ENCODE results near the gene ITGAD. TPM values are rescaled to one million over a fixed set of nuclear protein-coding genes. Genes with fewer than 3 reads are reported as not detected.
A peak's percentile ranks its signal among the peaks of the same experiment; 100 is the strongest.

ITGAD gene
- total and polyA plus RNA-seq, 2 of the 13 experiments (the other 11 are each of a cell fraction or from before 2014, with no cell fraction given), result not detected

- Histone ChIP-seq H4K20me1 (ENCODE audit: insufficient read depth, low read length) (no peaks in the 10 kb centered on the region), H3K4me2 (ENCODE audit: low read depth, low read length) (no peak overlapping the region), H2AFZ (ENCODE audit: low read length) (no peak overlapping the region), H3K79me2 (ENCODE audit: insufficient read depth, low read length) (no peaks in the 10 kb centered on the region), H3K27ac (ENCODE audit: extremely low read length, insufficient read depth, low read length) (no peak overlapping the region), H3K4me1 (ENCODE audit: insufficient read depth, low read length) (peaks cover 9% of the 10 kb centered on the region), H3K27me3 (ENCODE audit: control insufficient read depth in 1 of 2, insufficient read depth in 2 of 2, low read length in 2 of 2) (peaks cover 1 to 6% of the 10 kb centered on the region in 2 experiments; a peak in 3 of 5 replicates), H3K36me3 (replicated peaks in 1 of 2; ENCODE audit: control insufficient read depth in 1 of 2, insufficient read depth in 2 of 2, low read length in 2 of 2) (no peaks in the 10 kb centered on the region), H3K4me3 (replicated peaks in 1 of 3; ENCODE audit: insufficient read depth in 1 of 3, low read depth in 2 of 3, low read length in 3 of 3) (no peak overlapping the region), H3K9ac (ENCODE audit: insufficient read depth, low read depth, low read length) (no peak overlapping the region), H3K9me3 (ENCODE audit: low read length) (no peaks in the 10 kb centered on the region)
- in situ Hi-C loops (cut with HindIII; ENCODE audit: extremely low pct_ligation_motif_present, low pct_unique_long_range_greater_than_20kb), result no loop called here
- peak; percentile 90 for ATAC-seq
- ChIA-PET CTCF (ENCODE audit: low intra/inter-chr PET ratio, low total read pairs) (interaction anchor here (0.9 kb wide), 1 partner anchor 398 kb away, joined by 3 read pairs; no protein-coding TSS in a partner anchor), POLR2A (interaction anchor here (1.0 kb wide), 1 partner anchor 76 kb away, joined by 3 read pairs; no protein-coding TSS in a partner anchor)
- peak; percentile 42 for DNase-seq (ENCODE audit: low spot score)
- FAIRE-seq, result peak; percentile 60
- 26% methylated on average over 14 of the region's 14 CpGs for WGBS (ENCODE audit: low lambda C conversion rate)
- intact Hi-C loops (cut with micrococcal nuclease; ENCODE audit: unreplicated experiment), result loop anchor here (1.0 to 5.0 kb wide), 2 partner anchors 61 to 315 kb away; no protein-coding TSS in a partner anchor
- no TSS peak for BruUV-seq (replicated peaks)
- TF ChIP-seq ZNF629 (CRISPR knock-in tag; conservative IDR thresholded peaks at IDR 0.05) (no peak), NFKB2 (CRISPR knock-in tag; IDR thresholded peaks at IDR 0.05; ENCODE audit: borderline replicate concordance) (peak; percentile 75; the same call in 1 of the 2 replicates), TRAFD1 (CRISPR knock-in tag; IDR thresholded peaks at IDR 0.05; ENCODE audit: borderline replicate concordance) (no peak), ZNF232 (CRISPR knock-in tag; IDR thresholded peaks at IDR 0.05; ENCODE audit: borderline replicate concordance) (no peak), PTBP1 (IDR thresholded peaks at IDR 0.05; ENCODE audit: low read depth, low read length, poor library complexity, severe bottlenecking) (no peak), IKZF1 (IDR thresholded peaks at IDR 0.05) (no peak), ZNF776 (CRISPR knock-in tag; IDR thresholded peaks at IDR 0.05) (no peak), ZNF839 (CRISPR knock-in tag; IDR thresholded peaks at IDR 0.05; ENCODE audit: borderline replicate concordance) (no peak), ZBTB3 (CRISPR knock-in tag; IDR thresholded peaks at IDR 0.05; ENCODE audit: borderline replicate concordance, low read depth) (no peak), SNAPC5 (CRISPR knock-in tag; IDR thresholded peaks at IDR 0.05; ENCODE audit: borderline replicate concordance) (no peak), ZC3H4 (CRISPR knock-in tag; IDR thresholded peaks at IDR 0.05; ENCODE audit: borderline replicate concordance) (no peak), NFE2L2 (IDR thresholded peaks at IDR 0.05; ENCODE audit: low read length) (no peak), KDM4B (CRISPR knock-in tag; IDR thresholded peaks at IDR 0.05) (0 out of 2 replicates have a peak, but pooled peaks have one; percentile 62), MEIS2 (CRISPR knock-in tag; IDR thresholded peaks at IDR 0.05) (peak; percentile 49; the same call in 1 of the 2 replicates), HMG20A (CRISPR knock-in tag; IDR thresholded peaks at IDR 0.05; ENCODE audit: borderline replicate concordance) (no peak), ZNF512B (CRISPR knock-in tag; IDR thresholded peaks at IDR 0.05; ENCODE audit: borderline replicate concordance) (0 out of 2 replicates have a peak, but pooled peaks have one; percentile 51), MXD1 (CRISPR knock-in tag; IDR thresholded peaks at IDR 0.05) (no peak), CBX2 (IDR thresholded peaks at IDR 0.05; ENCODE audit: low read depth, low read length) (no peak), CBX2 (CRISPR knock-in tag; IDR thresholded peaks at IDR 0.05; ENCODE audit: low read depth) (no peak), ATF7-NPFF (CRISPR knock-in tag; IDR thresholded peaks at IDR 0.05; ENCODE audit: low read depth) (no peak)
Measured at GRCh38 chr16:31382485-31383161, 10.5 kb upstream of the ITGAD start.

Data from HepG2 (cell line).